HG03135 (cell line): Measurements from ENCODE around the gene GRAMD1A.
"Not testable (repeated sequence)": the region's sequence is repeated elsewhere in the genome, so short reads cannot be mapped to it uniquely, and the experiment has no call there.

Experiments used
- ATAC-seq: cut with Tn5 transposase; IDR thresholded peaks from one replicate; pipeline ENCODE4 v1.9.1; 2021; ENCODE audit warnings: mild to moderate bottlenecking, moderate library complexity; ENCODE audit not compliant: unreplicated experiment

GRAMD1A gene

GRCh38 chr19:35000647-35001501, 751 bp downstream of the GRAMD1A start:
- no peak for ATAC-seq

GRCh38 chr19:35002037-35002535, 2.0 kb downstream of the GRAMD1A start:
- no peak for ATAC-seq

GRCh38 chr19:35004517-35005255, 4.6 kb downstream of the GRAMD1A start:
- no peak for ATAC-seq

GRCh38 chr19:35005256-35005977, 5.3 kb downstream of the GRAMD1A start:
- ATAC-seq: no peak

GRCh38 chr19:35006007-35006341, 5.9 kb downstream of the GRAMD1A start:
- not testable (repeated sequence) for ATAC-seq

- ATAC-seq: no peak
Observed at GRCh38 chr19:35006342-35006998, 6.3 kb downstream of the GRAMD1A start.

- no peak for ATAC-seq
Observed at GRCh38 chr19:35006999-35007365, 6.9 kb downstream of the GRAMD1A start.

- ATAC-seq: not testable (repeated sequence)
Observed at GRCh38 chr19:35007427-35007826, 7.3 kb downstream of the GRAMD1A start.

GRCh38 chr19:35008891-35009341, 8.8 kb downstream of the GRAMD1A start:
- no peak for ATAC-seq

GRCh38 chr19:35009424-35010415, 9.6 kb downstream of the GRAMD1A start:
- ATAC-seq: no peak

GRCh38 chr19:35011091-35011689, 11.1 kb downstream of the GRAMD1A start:
- ATAC-seq: no peak

GRCh38 chr19:35011737-35012682, 11.9 kb downstream of the GRAMD1A start:
- no peak for ATAC-seq

GRCh38 chr19:35013041-35013819, 13.1 kb downstream of the GRAMD1A start:
- ATAC-seq: peak; percentile 57

- ATAC-seq: no peak
Observed at GRCh38 chr19:35013820-35014754, 14.0 kb downstream of the GRAMD1A start.

- ATAC-seq: not testable (repeated sequence)
Observed at GRCh38 chr19:35014774-35015173, 14.7 kb downstream of the GRAMD1A start.

GRCh38 chr19:35015270-35015953, 15.3 kb downstream of the GRAMD1A start:
- ATAC-seq: no peak
